SK-N-SH (cell line): ENCODE data around the gene SETD3. TPM values are rescaled to one million over a fixed set of nuclear protein-coding genes. Genes with fewer than 3 reads are reported as not detected.

Source experiments
- CTCF ChIA-PET: fragments of 300-600, 350-600 bp; formaldehyde crosslinking; extraction: SDS; loops from one replicate; lab custom pipeline; 2021; lab: Yijun Ruan, JAX
- POLR2A ChIA-PET: fragments of 350-600 bp; sonication (Branson Sonifier 250); formaldehyde crosslinking; extraction: SDS; loops from one replicate; lab custom pipeline; 2020; ENCODE audit warnings: antibody characterized with exemption, inconsistent platforms; lab: Yijun Ruan, JAX
- DNase-seq: peaks from one replicate; pipeline ENCODE4 v3.0.0; 2012
- H2AFZ ChIP-seq: fragments of 200-600 bp; sonication (generic); 2 replicates; pipeline ENCODE4 v1.8.1; 2016; ENCODE audit warnings: antibody characterized with exemption, mild to moderate bottlenecking, low read depth
- H3F3A ChIP-seq: fragments of 200-600 bp; sonication (generic); replicated peaks from 2 replicates; pipeline ENCODE3; 2016; ENCODE audit warnings: antibody characterized with exemption, mild to moderate bottlenecking; ENCODE audit not compliant: insufficient read depth
- H3K27ac ChIP-seq, 2 experiments: fragments of 200-500 bp in 1 of 2; fragments of 200-600 bp in 1 of 2; sonication (Bioruptor generic) in 1 of 2; sonication (generic), shearing (Covaris generic) in 1 of 2; 2 replicates each; pipeline versions ENCODE4 v1.5.1 to v1.6.1; 2014 to 2016; ENCODE audit warnings: low read depth in 2 of 2, inconsistent platforms in 1 of 2, low read length in 1 of 2, mild to moderate bottlenecking in 1 of 2, mixed read lengths in 1 of 2
- H3K27me3 ChIP-seq: fragments of 200-600 bp; sonication (generic), shearing (Covaris generic); 2 replicates; pipeline ENCODE4 v1.6.1; 2016; ENCODE audit warnings: mixed run types; ENCODE audit not compliant: insufficient read depth
- H3K36me3 ChIP-seq, 2 experiments: fragments of 200-500 bp in 1 of 2; fragments of 200-600 bp in 1 of 2; sonication (Bioruptor generic) in 1 of 2; sonication (generic) in 1 of 2; replicated peaks in 1 of 2; 2 replicates each; pipeline versions ENCODE3 to v1.5.1; 2014 to 2016; ENCODE audit warnings: low read length in 1 of 2, mild to moderate bottlenecking in 1 of 2; ENCODE audit not compliant: insufficient read depth in 2 of 2, control insufficient read depth in 1 of 2
- H3K4me1 ChIP-seq, 2 experiments: fragments of 200-500 bp in 1 of 2; fragments of 200-600 bp in 1 of 2; sonication (Bioruptor generic) in 1 of 2; sonication (generic), shearing (Covaris generic) in 1 of 2; 2 replicates each; pipeline versions ENCODE4 v1.5.1 to v1.6.1; 2014 to 2016; ENCODE audit warnings: low read depth in 1 of 2, low read length in 1 of 2, mixed run types in 1 of 2; ENCODE audit not compliant: insufficient read depth in 2 of 2, control insufficient read depth in 1 of 2
- H3K4me2 ChIP-seq: fragments of 200-600 bp; sonication (generic), shearing (Covaris generic); 2 replicates; pipeline ENCODE4 v1.6.1; 2017; ENCODE audit warnings: mixed run types
- H3K4me3 ChIP-seq, 2 experiments: fragments of 200-500 bp in 1 of 2; fragments of 200-600 bp in 1 of 2; sonication (Bioruptor generic) in 1 of 2; sonication (generic), shearing (Covaris generic) in 1 of 2; 2 replicates each; pipeline versions ENCODE4 v1.5.1 to v1.8.1; 2014 to 2016; ENCODE audit warnings: low read depth in 2 of 2, inconsistent platforms in 1 of 2, low read length in 1 of 2, mild to moderate bottlenecking in 1 of 2, mixed read lengths in 1 of 2, moderate library complexity in 1 of 2
- H3K79me2 ChIP-seq: fragments of 200-600 bp; sonication (generic); 2 replicates; pipeline ENCODE4 v1.8.1; 2017; ENCODE audit warnings: mild to moderate bottlenecking; ENCODE audit not compliant: insufficient read depth
- H3K9ac ChIP-seq: fragments of 200-600 bp; sonication (generic); 2 replicates; pipeline ENCODE4 v1.6.1; 2017; ENCODE audit warnings: mixed run types
- H3K9me2 ChIP-seq: fragments of 200-600 bp; sonication (generic); 2 replicates; pipeline ENCODE4 v1.6.1; 2017; ENCODE audit warnings: mixed run types
- H3K9me3 ChIP-seq: fragments of 200-600 bp; sonication (generic); 2 replicates; pipeline ENCODE4 v1.6.1; 2017; ENCODE audit warnings: mixed run types, mild to moderate bottlenecking, moderate library complexity
- H4K20me1 ChIP-seq: fragments of 200-600 bp; sonication (generic); 2 replicates; pipeline ENCODE4 v1.6.1; 2017; ENCODE audit warnings: mild to moderate bottlenecking, mixed run types; ENCODE audit not compliant: insufficient read depth
- ELF1 ChIP-seq: IDR thresholded peaks from 2 replicates; pipeline ENCODE4 v1.4.0; 2012
- EZH2phosphoT487 ChIP-seq: fragments of 200-600 bp; sonication (generic); IDR thresholded peaks from 2 replicates; pipeline ENCODE4 v1.6.1; 2017; ENCODE audit warnings: low read depth, mixed run types, mild to moderate bottlenecking, antibody characterized with exemption, moderate library complexity, borderline replicate concordance
- RCOR1 ChIP-seq: fragments of 150-350 bp; IDR thresholded peaks from 2 replicates; pipeline ENCODE4 v1.6.1; 2017; ENCODE audit warnings: antibody characterized with exemption, low read length
- SMC3 ChIP-seq: IDR thresholded peaks from 2 replicates; pipeline ENCODE4 v1.6.1; 2012; ENCODE audit warnings: low read depth, low read length, improper control_type of control experiment
- WGBS: methylation state at CpG from one replicate; pipeline ENCODE4 v1.1.6; 2017; ENCODE audit warnings: low lambda C conversion rate; 5-methylcytosine and 5-hydroxymethylcytosine counted together
- polyA plus RNA-seq, 3 experiments: library from polyadenylated mRNA; depleted of rRNA; stranded (reverse); fragments of >200 nt; gene quantifications; 2 replicates each; pipeline ENCODE4 v1.2.3, GENCODE V29; 2012
- TF ChIP-seq, protein P1 (sequence below): fragments of 200-600 bp; sonication (generic); IDR thresholded peaks from 2 replicates; pipeline ENCODE4 v1.6.1; 2017; ENCODE audit warnings: antibody characterized with exemption, mild to moderate bottlenecking, moderate library complexity
- TF ChIP-seq, protein P2 (sequence below): IDR thresholded peaks from 2 replicates; pipeline ENCODE4 v1.4.0; 2012; ENCODE audit warnings: low read depth, borderline replicate concordance

Gene SETD3
- polyA plus RNA-seq, 1 of the 3 experiments (the other 2 are of a cell fraction): 19.1 TPM

DNA sequence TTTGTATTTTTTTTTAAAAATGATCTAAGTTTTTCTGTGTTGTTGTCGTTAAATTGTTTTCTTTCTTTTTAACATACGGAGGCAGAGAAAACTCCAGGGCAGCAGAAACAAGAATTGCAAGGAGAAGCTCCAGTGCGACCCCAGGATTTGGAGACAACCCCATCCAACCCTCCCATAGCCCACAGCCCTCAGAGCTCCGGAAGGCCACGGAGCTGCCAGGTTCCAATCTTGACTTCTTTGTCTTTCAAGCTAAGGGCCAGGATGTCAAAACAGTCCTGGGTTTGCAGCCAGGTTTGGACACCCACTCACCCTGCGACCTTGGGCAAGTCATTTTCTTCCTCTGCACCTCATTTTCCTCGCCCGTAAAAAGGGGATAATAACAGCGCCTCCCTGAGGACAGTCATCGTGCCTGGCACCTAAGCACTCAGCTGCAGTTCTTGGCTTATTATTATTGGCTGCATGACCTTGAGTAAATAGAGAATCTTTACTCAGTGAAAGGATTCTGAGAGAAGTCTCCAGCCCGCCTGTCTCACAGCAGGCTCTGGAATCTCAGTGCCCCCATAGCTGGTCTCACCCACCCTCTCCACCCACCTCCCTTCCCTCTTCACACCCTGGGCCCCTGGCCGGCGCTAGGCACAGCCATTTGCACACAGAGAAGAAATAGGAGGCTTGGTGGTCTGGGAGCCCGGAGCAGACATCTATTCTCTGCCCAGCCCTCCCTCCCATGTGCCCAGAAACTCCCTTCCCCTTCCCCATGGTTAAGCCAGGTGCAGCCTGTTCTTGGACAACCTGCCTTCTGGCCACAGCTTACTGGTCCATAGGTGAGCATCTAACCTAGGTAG is 129.3 kb downstream of the SETD3 start:
- Histone ChIP-seq H3K4me2 (no peak overlapping the region), H3K9me2 (no peaks in the 10 kb centered on the region), H3K9me3 (no peaks in the 10 kb centered on the region), H3F3A (no peaks in the 10 kb centered on the region), H2AFZ (no peak overlapping the region), H4K20me1 (no peaks in the 10 kb centered on the region), H3K9ac (no peak overlapping the region), H3K79me2 (no peaks in the 10 kb centered on the region), H3K4me3 (no peak overlapping the region), H3K36me3 (no peaks in the 10 kb centered on the region), H3K4me1 (peaks cover 0 to 4% of the 10 kb centered on the region in 2 experiments; a peak in 1 of 4 replicates), H3K27me3 (peaks cover 48% of the 10 kb centered on the region), H3K27ac (no peak overlapping the region)
- ChIA-PET CTCF (interaction anchor here (1.2 to 1.7 kb wide), 2 partner anchors 9 to 32 kb away, joined by 3 to 6 read pairs; no protein-coding TSS in a partner anchor), POLR2A (no interaction called here)
- 14% methylated on average over 13 of the region's 14 CpGs for WGBS
- no peak for DNase-seq
- no peak for TF ChIP-seq EZH2phosphoT487
- TF ChIP-seq, protein P1, sequence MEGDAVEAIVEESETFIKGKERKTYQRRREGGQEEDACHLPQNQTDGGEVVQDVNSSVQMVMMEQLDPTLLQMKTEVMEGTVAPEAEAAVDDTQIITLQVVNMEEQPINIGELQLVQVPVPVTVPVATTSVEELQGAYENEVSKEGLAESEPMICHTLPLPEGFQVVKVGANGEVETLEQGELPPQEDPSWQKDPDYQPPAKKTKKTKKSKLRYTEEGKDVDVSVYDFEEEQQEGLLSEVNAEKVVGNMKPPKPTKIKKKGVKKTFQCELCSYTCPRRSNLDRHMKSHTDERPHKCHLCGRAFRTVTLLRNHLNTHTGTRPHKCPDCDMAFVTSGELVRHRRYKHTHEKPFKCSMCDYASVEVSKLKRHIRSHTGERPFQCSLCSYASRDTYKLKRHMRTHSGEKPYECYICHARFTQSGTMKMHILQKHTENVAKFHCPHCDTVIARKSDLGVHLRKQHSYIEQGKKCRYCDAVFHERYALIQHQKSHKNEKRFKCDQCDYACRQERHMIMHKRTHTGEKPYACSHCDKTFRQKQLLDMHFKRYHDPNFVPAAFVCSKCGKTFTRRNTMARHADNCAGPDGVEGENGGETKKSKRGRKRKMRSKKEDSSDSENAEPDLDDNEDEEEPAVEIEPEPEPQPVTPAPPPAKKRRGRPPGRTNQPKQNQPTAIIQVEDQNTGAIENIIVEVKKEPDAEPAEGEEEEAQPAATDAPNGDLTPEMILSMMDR: peak; percentile 24; the same call in 1 of the 2 replicates

GRCh38 chr14:99350751-99351150 is 129.9 kb downstream of the SETD3 start:
- Histone ChIP-seq H3F3A (no peaks in the 10 kb centered on the region), H3K27ac (no peak overlapping the region), H3K9me2 (no peaks in the 10 kb centered on the region), H3K4me3 (no peak overlapping the region), H3K79me2 (no peaks in the 10 kb centered on the region), H3K9me3 (no peaks in the 10 kb centered on the region), H4K20me1 (no peaks in the 10 kb centered on the region), H3K4me1 (peaks cover 0 to 4% of the 10 kb centered on the region in 2 experiments; a peak in 1 of 4 replicates), H3K9ac (no peak overlapping the region), H2AFZ (no peak overlapping the region), H3K27me3 (peaks cover 54% of the 10 kb centered on the region), H3K4me2 (no peak overlapping the region), H3K36me3 (no peaks in the 10 kb centered on the region)
- no peak for TF ChIP-seq SMC3
- no peak for TF ChIP-seq ELF1
- no peak for TF ChIP-seq RCOR1
- TF ChIP-seq, protein P2, sequence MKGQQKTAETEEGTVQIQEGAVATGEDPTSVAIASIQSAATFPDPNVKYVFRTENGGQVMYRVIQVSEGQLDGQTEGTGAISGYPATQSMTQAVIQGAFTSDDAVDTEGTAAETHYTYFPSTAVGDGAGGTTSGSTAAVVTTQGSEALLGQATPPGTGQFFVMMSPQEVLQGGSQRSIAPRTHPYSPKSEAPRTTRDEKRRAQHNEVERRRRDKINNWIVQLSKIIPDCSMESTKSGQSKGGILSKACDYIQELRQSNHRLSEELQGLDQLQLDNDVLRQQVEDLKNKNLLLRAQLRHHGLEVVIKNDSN: 0 out of 2 replicates have a peak, but pooled peaks have one; percentile 6
- DNase-seq: peak; percentile 44
- ChIA-PET CTCF (interaction anchor here (1.2 to 1.7 kb wide), 2 partner anchors 9 to 31 kb away, joined by 3 to 6 read pairs; no protein-coding TSS in a partner anchor), POLR2A (no interaction called here)
- 40% methylated on average over 4 of the region's 12 CpGs for WGBS
